Smooth muscle cell of the brain vasculature (primary cell): ENCODE results near the gene FDPS.
"Not testable (repeated sequence)": the region's sequence is repeated elsewhere in the genome, so short reads cannot be mapped to it uniquely, and the experiment has no call there.

Experiments used
- DNase-seq: peaks from one replicate; pipeline ENCODE4 v3.0.0-alpha.2; 2012; ENCODE audit warnings: low read depth, low spot score

The FDPS gene

GRCh38 chr1:155285631-155286044 is 23.0 kb upstream of the FDPS start:
- no peak for DNase-seq

GRCh38 chr1:155286544-155286943 is 22.1 kb upstream of the FDPS start:
- DNase-seq, result no peak

GRCh38 chr1:155287987-155288543 is 20.6 kb upstream of the FDPS start:
- DNase-seq, result no peak

GRCh38 chr1:155291006-155291405 is 17.7 kb upstream of the FDPS start:
- not testable (repeated sequence) for DNase-seq

GRCh38 chr1:155293086-155293749 is 15.4 kb upstream of the FDPS start:
- DNase-seq, result no peak

GRCh38 chr1:155294520-155295182 is 14.0 kb upstream of the FDPS start:
- DNase-seq, result no peak

- DNase-seq, result no peak
Observed at GRCh38 chr1:155295183-155295941, 13.3 kb upstream of the FDPS start.

GRCh38 chr1:155295942-155296267 is 12.8 kb upstream of the FDPS start:
- DNase-seq, result no peak

- no peak for DNase-seq
Observed at GRCh38 chr1:155296661-155297060, 12.0 kb upstream of the FDPS start.

- DNase-seq, result no peak
Observed at GRCh38 chr1:155297384-155297783, 11.3 kb upstream of the FDPS start.

GRCh38 chr1:155300024-155300423 is 8.6 kb upstream of the FDPS start:
- DNase-seq, result no peak

GRCh38 chr1:155300553-155301329 is 7.9 kb upstream of the FDPS start:
- DNase-seq, result no peak

GRCh38 chr1:155301342-155301841 is 7.3 kb upstream of the FDPS start, which contains the start of gene PKLR:
Gene PKLR, minus strand, starts transcription at chr1:155301438. Its CDS starts 43 bp downstream, at chr1:155301395.
- no peak for DNase-seq

GRCh38 chr1:155304558-155305063 is 4.1 kb upstream of the FDPS start:
- no peak for DNase-seq

- no peak for DNase-seq
Observed at GRCh38 chr1:155305881-155306391, 2.7 kb upstream of the FDPS start.

- DNase-seq, result no peak
Observed at GRCh38 chr1:155307247-155307740, 1.4 kb upstream of the FDPS start.

GRCh38 chr1:155309423-155310021 is 856 bp downstream of the FDPS start:
- no peak for DNase-seq

GRCh38 chr1:155313261-155313660 is 4.6 kb downstream of the FDPS start:
- no peak for DNase-seq

- DNase-seq, result no peak
Observed at GRCh38 chr1:155316922-155317321, 8.3 kb downstream of the FDPS start.

GRCh38 chr1:155318082-155318481 is 9.4 kb downstream of the FDPS start:
- DNase-seq, result no peak
